Transverse colon (tissue), 4 donors: ENCODE data around the gene PLA2G4D.

Experiments used
- CTCF ChIP-seq, 5 experiments: fragments of 200-600 bp in 3 of 5; fragments of 450-650 bp in 2 of 5; sonication (generic) in 3 of 5; IDR thresholded peaks; 1 replicate in 2 of 5; 2 replicates in 3 of 5; pipeline ENCODE4 v1.5.1; 2016 to 2017; ENCODE audit warnings: antibody characterized with exemption in 5 of 5, inconsistent platforms in 3 of 5, mild to moderate bottlenecking in 2 of 5, moderate library complexity in 1 of 5
- POLR2A ChIP-seq: fragments of 450-650 bp; IDR thresholded peaks from one replicate; pipeline ENCODE4 v1.6.1; 2016; ENCODE audit warnings: antibody characterized with exemption, mild to moderate bottlenecking, moderate library complexity
- POLR2AphosphoS5 ChIP-seq, 3 donors: sonication (generic); formaldehyde crosslinking; IDR thresholded peaks; one replicate each; pipeline ENCODE4 v1.6.1; 2016; ENCODE audit warnings: antibody characterized with exemption in 3 of 3

GRCh38 chr15:42048080-42048820 lies 46.1 kb downstream of the PLA2G4D start:
- TF ChIP-seq CTCF (IDR thresholded peaks at IDR 0.05) = no peak
- no peak for TF ChIP-seq POLR2A
- TF ChIP-seq POLR2AphosphoS5 (IDR thresholded peaks at IDR 0.05) = no peak
